OCI-LY7 (cell line): ENCODE data around the gene LINC01488. TPM values are rescaled to one million over a fixed set of nuclear protein-coding genes. Genes with fewer than 3 reads are reported as not detected.

Source experiments
- BruUV-seq: library from RNA; stranded (reverse); fragments of 400-500 nt; replicated peaks from 2 replicates; lab custom pipeline; 2021; lab: Mats Ljungman, UMichigan
- CTCF ChIA-PET: fragments of 300-600 bp; sonication (Branson Sonifier 250); formaldehyde crosslinking; loops from one replicate; lab custom pipeline; 2022; ENCODE audit warnings: antibody characterized with exemption; ENCODE audit not compliant: unreplicated experiment; lab: Charles Lee
- POLR2A ChIA-PET: fragments of 300-600 bp; sonication (Branson Sonifier 250); formaldehyde crosslinking; loops from one replicate; lab custom pipeline; 2022; ENCODE audit warnings: antibody characterized with exemption; lab: Charles Lee
- DNase-seq: peaks from one replicate; pipeline ENCODE4 v3.0.0-alpha.2; 2015; ENCODE audit warnings: low spot score
- H2AFZ ChIP-seq: fragments of 200-600 bp; sonication (generic), shearing (Covaris generic); 2 replicates; pipeline ENCODE4 v1.6.1; 2014; ENCODE audit warnings: mild to moderate bottlenecking, antibody characterized with exemption, low read length, moderate library complexity
- H3K27ac ChIP-seq: fragments of 200-600 bp; sonication (generic); 2 replicates; pipeline ENCODE4 v1.5.1; 2014; ENCODE audit warnings: mixed run types, low read depth, mild to moderate bottlenecking, moderate library complexity, low read length, inconsistent platforms; ENCODE audit not compliant: poor library complexity, severe bottlenecking
- H3K36me3 ChIP-seq: fragments of 200-600 bp; sonication (generic); 2 replicates; pipeline ENCODE4 v1.6.1; 2014; ENCODE audit warnings: mild to moderate bottlenecking, antibody characterized with exemption, low read length, moderate library complexity, mixed read lengths; ENCODE audit not compliant: insufficient read depth
- H3K4me1 ChIP-seq: fragments of 200-600 bp; sonication (generic); 2 replicates; pipeline ENCODE4 v1.5.1; 2014; ENCODE audit warnings: mild to moderate bottlenecking, low read length; ENCODE audit not compliant: insufficient read depth, poor library complexity, severe bottlenecking
- H3K4me2 ChIP-seq: fragments of 200-600 bp; sonication (generic); 2 replicates; pipeline ENCODE4 v1.6.1; 2014; ENCODE audit warnings: mild to moderate bottlenecking, low read length
- H3K4me3 ChIP-seq: fragments of 200-600 bp; sonication (generic); 2 replicates; pipeline ENCODE4 v1.5.1; 2014; ENCODE audit warnings: mild to moderate bottlenecking, low read depth, low read length; ENCODE audit not compliant: poor library complexity, severe bottlenecking
- H3K79me2 ChIP-seq: fragments of 200-600 bp; sonication (generic); 2 replicates; pipeline ENCODE4 v1.6.1; 2016; ENCODE audit warnings: low read depth, mild to moderate bottlenecking, low read length, moderate library complexity, mixed read lengths; ENCODE audit not compliant: insufficient read depth
- H3K9me2 ChIP-seq: fragments of 200-600 bp; sonication (generic); 2 replicates; pipeline ENCODE4 v1.6.1; 2016; ENCODE audit warnings: mild to moderate bottlenecking, low read length, mixed read lengths; ENCODE audit not compliant: insufficient read depth
- H3K9me3 ChIP-seq: fragments of 200-600 bp; sonication (generic); 2 replicates; pipeline ENCODE4 v1.6.1; 2014; ENCODE audit warnings: mild to moderate bottlenecking, mixed run types, low read length, mixed read lengths
- H4K20me1 ChIP-seq: fragments of 200-600 bp; sonication (generic); 2 replicates; pipeline ENCODE4 v1.6.1; 2014; ENCODE audit warnings: mild to moderate bottlenecking, antibody characterized with exemption, low read length, moderate library complexity, mixed read lengths; ENCODE audit not compliant: insufficient read depth
- EZH2phosphoT487 ChIP-seq: fragments of 200-600 bp; sonication (generic); IDR thresholded peaks from 2 replicates; pipeline ENCODE4 v1.6.1; 2018; ENCODE audit warnings: low read depth, borderline replicate concordance, mild to moderate bottlenecking, mixed run types, antibody characterized with exemption, low read length, moderate library complexity, mixed read lengths
- intact Hi-C: fragments of 100-400 bp; cut with micrococcal nuclease; formaldehyde crosslinking; loops from one replicate; pipeline ENCODE4 v1.10.0; 2022; ENCODE audit not compliant: unreplicated experiment
- total RNA-seq, 2 experiments: library from RNA; depleted of rRNA in 1 of 2; stranded (reverse); fragments of >200 nt in 1 of 2; shearing (Covaris generic) in 1 of 2; gene quantifications; 2 replicates each; pipeline ENCODE4 v1.2.3, GENCODE V29; 2014 to 2022
- TF ChIP-seq, protein P1 (sequence below): fragments of 200-600 bp; sonication (generic); conservative IDR thresholded peaks from 2 replicates; pipeline ENCODE4 v1.5.1; 2014; ENCODE audit warnings: mild to moderate bottlenecking, antibody characterized with exemption, low read length, moderate library complexity, mixed read lengths

The LINC01488 gene
- total RNA-seq, 2 experiments from 2014 or later = not detected

DNA sequence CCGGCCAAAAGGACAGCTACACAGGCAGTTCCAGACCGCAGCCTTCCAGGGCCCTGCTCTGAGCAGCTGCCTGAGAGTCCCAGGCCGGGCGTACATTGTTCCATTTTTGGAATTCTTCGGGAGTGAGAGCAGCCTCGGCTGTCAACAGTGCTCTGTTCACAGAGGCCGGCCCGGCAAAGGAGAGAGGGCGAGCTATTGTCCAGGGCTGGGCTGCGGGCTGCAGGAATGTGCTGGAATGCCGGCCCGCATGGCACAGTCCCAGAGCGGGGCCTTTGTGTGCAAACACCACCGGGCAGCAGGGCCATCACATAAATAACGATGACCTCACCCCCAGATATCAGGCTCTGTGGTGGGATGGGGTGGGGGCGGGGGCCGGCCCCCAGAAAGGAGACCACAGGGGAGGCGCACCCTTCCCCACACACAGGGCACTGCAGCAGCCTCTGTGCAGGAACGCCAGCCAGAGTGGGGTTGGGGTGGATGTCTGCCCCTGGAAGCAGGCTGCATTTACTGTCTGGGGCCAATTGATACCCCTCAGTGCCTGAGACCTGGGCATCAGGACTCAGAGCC lies 15.8 kb downstream of the LINC01488 start:
- H4K20me1 ChIP-seq = no peaks in the 10 kb centered on the region
- BruUV-seq = no TSS peak
- H3K79me2 ChIP-seq = no peaks in the 10 kb centered on the region
- TF ChIP-seq, protein P1, sequence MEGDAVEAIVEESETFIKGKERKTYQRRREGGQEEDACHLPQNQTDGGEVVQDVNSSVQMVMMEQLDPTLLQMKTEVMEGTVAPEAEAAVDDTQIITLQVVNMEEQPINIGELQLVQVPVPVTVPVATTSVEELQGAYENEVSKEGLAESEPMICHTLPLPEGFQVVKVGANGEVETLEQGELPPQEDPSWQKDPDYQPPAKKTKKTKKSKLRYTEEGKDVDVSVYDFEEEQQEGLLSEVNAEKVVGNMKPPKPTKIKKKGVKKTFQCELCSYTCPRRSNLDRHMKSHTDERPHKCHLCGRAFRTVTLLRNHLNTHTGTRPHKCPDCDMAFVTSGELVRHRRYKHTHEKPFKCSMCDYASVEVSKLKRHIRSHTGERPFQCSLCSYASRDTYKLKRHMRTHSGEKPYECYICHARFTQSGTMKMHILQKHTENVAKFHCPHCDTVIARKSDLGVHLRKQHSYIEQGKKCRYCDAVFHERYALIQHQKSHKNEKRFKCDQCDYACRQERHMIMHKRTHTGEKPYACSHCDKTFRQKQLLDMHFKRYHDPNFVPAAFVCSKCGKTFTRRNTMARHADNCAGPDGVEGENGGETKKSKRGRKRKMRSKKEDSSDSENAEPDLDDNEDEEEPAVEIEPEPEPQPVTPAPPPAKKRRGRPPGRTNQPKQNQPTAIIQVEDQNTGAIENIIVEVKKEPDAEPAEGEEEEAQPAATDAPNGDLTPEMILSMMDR = no peak
- no peak for TF ChIP-seq EZH2phosphoT487
- CTCF ChIA-PET = no interaction called here
- H3K9me3 ChIP-seq = no peaks in the 10 kb centered on the region
- no peaks in the 10 kb centered on the region for H3K36me3 ChIP-seq
- no peak overlapping the region for H3K27ac ChIP-seq
- POLR2A ChIA-PET = interaction anchor here (0.7 kb wide), 1 partner anchor 226 kb away, joined by 7 read pairs; no protein-coding TSS in a partner anchor
- DNase-seq = no peak
- H3K4me2 ChIP-seq = no peak overlapping the region
- H2AFZ ChIP-seq = no peak overlapping the region
- H3K4me1 ChIP-seq = no peaks in the 10 kb centered on the region
- H3K4me3 ChIP-seq = no peak overlapping the region
- intact Hi-C loops = no loop called here
- H3K9me2 ChIP-seq = no peaks in the 10 kb centered on the region

- CTCF ChIA-PET = no interaction called here
- intact Hi-C loops = no loop called here
These were observed 17.2 kb downstream of the LINC01488 start for GRCh38 chr11:69498614-69499175.

More at GRCh38 chr11:69498614-69499175, 17.2 kb downstream of the LINC01488 start:
- no peaks in the 10 kb centered on the region for H3K9me3 ChIP-seq
- no peaks in the 10 kb centered on the region for H3K4me1 ChIP-seq
- DNase-seq = no peak
- no peak for TF ChIP-seq EZH2phosphoT487
- TF ChIP-seq, protein P1 = no peak
- BruUV-seq = no TSS peak
- H3K9me2 ChIP-seq = no peaks in the 10 kb centered on the region
- H3K27ac ChIP-seq = no peak overlapping the region
- no peak overlapping the region for H3K4me3 ChIP-seq
- no peak overlapping the region for H3K4me2 ChIP-seq
- H2AFZ ChIP-seq = no peak overlapping the region
- no peaks in the 10 kb centered on the region for H3K36me3 ChIP-seq
- H4K20me1 ChIP-seq = no peaks in the 10 kb centered on the region
- H3K79me2 ChIP-seq = no peaks in the 10 kb centered on the region
- POLR2A ChIA-PET = no interaction called here
